ENCODE measurements around the gene DNAJB1.

DNA sequence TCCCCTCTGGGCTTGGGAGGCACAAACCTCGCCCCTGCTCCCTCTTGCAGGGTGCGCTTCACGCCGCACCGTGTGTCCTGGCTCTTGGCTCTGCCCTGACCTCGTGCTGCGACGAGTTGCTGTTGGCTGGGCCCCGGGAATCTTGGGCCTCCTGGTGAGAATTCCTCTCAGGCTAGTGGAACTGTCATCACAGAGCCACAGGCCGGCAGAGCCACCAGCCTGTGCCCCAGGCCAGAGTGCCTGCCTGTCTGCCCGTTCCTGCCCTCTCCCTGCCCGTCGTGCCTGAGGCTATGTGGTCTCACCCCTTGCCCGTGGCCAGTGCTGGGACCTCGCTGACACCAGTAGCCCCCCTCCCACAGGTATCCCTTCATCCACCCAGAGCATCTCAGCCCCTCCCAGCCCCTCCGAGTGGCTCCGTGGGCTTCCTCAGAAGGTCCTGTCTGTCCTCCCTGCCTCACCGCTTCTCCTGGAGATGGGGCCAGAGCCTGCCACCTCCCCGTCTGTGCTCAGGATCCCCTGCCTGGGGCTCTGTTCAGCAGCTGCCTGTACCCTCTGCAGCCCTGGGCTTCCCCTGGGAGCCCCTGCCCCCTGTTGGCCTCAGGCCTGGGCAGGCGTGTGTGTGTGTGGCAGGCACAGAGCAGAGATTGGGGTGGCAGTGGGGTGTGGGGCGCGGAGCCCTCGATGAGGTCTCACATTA, 40.3 kb upstream of the DNAJB1 start:
- TF ChIP-seq, protein P1, sequence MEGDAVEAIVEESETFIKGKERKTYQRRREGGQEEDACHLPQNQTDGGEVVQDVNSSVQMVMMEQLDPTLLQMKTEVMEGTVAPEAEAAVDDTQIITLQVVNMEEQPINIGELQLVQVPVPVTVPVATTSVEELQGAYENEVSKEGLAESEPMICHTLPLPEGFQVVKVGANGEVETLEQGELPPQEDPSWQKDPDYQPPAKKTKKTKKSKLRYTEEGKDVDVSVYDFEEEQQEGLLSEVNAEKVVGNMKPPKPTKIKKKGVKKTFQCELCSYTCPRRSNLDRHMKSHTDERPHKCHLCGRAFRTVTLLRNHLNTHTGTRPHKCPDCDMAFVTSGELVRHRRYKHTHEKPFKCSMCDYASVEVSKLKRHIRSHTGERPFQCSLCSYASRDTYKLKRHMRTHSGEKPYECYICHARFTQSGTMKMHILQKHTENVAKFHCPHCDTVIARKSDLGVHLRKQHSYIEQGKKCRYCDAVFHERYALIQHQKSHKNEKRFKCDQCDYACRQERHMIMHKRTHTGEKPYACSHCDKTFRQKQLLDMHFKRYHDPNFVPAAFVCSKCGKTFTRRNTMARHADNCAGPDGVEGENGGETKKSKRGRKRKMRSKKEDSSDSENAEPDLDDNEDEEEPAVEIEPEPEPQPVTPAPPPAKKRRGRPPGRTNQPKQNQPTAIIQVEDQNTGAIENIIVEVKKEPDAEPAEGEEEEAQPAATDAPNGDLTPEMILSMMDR (IDR thresholded peaks at IDR 0.05 in 2 of 3, conservative IDR thresholded peaks at IDR 0.05 in 1 of 3; ENCODE audit: control insufficient read depth in 2 of 3, extremely low read depth in 1 of 3, insufficient read depth in 1 of 3, low read depth in 3 of 3, low read length in 3 of 3): no peak
- TF ChIP-seq USF2 (IDR thresholded peaks at IDR 0.05; ENCODE audit: borderline replicate concordance, low read depth, low read length): no peak
- TF ChIP-seq NFXL1 (IDR thresholded peaks at IDR 0.05; ENCODE audit: borderline replicate concordance): no peak
- no peak for TF ChIP-seq ZNF207 (IDR thresholded peaks at IDR 0.05; ENCODE audit: borderline replicate concordance)
- no peak for TF ChIP-seq POLR2AphosphoS2 (IDR thresholded peaks at IDR 0.05; ENCODE audit: low read depth, low read length)
- TF ChIP-seq POLR2A (IDR thresholded peaks at IDR 0.05; ENCODE audit: low read depth, low read length): no peak
- TF ChIP-seq BCL11A (IDR thresholded peaks at IDR 0.05; ENCODE audit: low read depth, low read length): no peak
- no peak for TF ChIP-seq BCLAF1 (IDR thresholded peaks at IDR 0.05)
- TF ChIP-seq MAX (IDR thresholded peaks at IDR 0.05; ENCODE audit: low read depth, low read length): no peak
- TF ChIP-seq ZBED1 (IDR thresholded peaks at IDR 0.05; ENCODE audit: borderline replicate concordance): no peak
- no peak for TF ChIP-seq STAT3 (IDR thresholded peaks at IDR 0.05; ENCODE audit: low read depth, low read length)
